ENCODE measurements around the gene SLC2A3.
"Not testable (repeated sequence)": the region's sequence is repeated elsewhere in the genome, so short reads cannot be mapped to it uniquely, and the experiment has no call there.

Gene SLC2A3

GRCh38 chr12:7910106-7910505 lies 25.9 kb downstream of the SLC2A3 start:
- H3K18ac ChIP-seq (ENCODE audit: low read length); H4K91ac ChIP-seq (ENCODE audit: low read depth, low read length); DNase-seq; H3K79me1 ChIP-seq (ENCODE audit: low read length); H2BK12ac ChIP-seq (ENCODE audit: low read length); H3K27me3 ChIP-seq (ENCODE audit: insufficient read depth, low read length); H2BK120ac ChIP-seq (ENCODE audit: insufficient read depth, low read length, poor library complexity); H3K4me3 ChIP-seq (ENCODE audit: low read depth, low read length); H3K14ac ChIP-seq (ENCODE audit: low read length); H3K4me1 ChIP-seq (ENCODE audit: control insufficient read depth in 1 of 2, insufficient read depth in 2 of 2, low read length in 2 of 2); H2BK5ac ChIP-seq (ENCODE audit: low read depth, low read length, poor library complexity); H3K79me2 ChIP-seq (ENCODE audit: control insufficient read depth, insufficient read depth, low read length, poor library complexity); H2AK5ac ChIP-seq (ENCODE audit: low read length); H3K4ac ChIP-seq (ENCODE audit: low read depth, low read length); H3K23ac ChIP-seq (ENCODE audit: low read length); H3K27ac ChIP-seq (ENCODE audit: low read depth, low read length); H4K12ac ChIP-seq (ENCODE audit: low read depth, low read length); H3K9me3 ChIP-seq (ENCODE audit: insufficient read depth, low read depth, low read length); H3K4me2 ChIP-seq (ENCODE audit: low read length); H3K36me3 ChIP-seq (ENCODE audit: control insufficient read depth in 1 of 2, insufficient read depth in 2 of 2, low read length in 2 of 2); H3K9ac ChIP-seq (ENCODE audit: low read length); H4K8ac ChIP-seq (ENCODE audit: low read depth, low read length); H2AFZ ChIP-seq (ENCODE audit: insufficient read depth, low read length, poor library complexity): not testable (repeated sequence)
- WGBS (ENCODE audit: extremely low coverage, insufficient coverage, insufficient read length): no CpG with 5 or more reads among the region's 7 CpGs

GRCh38 chr12:7907009-7907408 lies 29.0 kb downstream of the SLC2A3 start:
- H2BK12ac ChIP-seq (ENCODE audit: low read length): no peak overlapping the region
- no peaks in the 10 kb centered on the region for H3K79me2 ChIP-seq (ENCODE audit: control insufficient read depth, insufficient read depth, low read length, poor library complexity)
- no peak overlapping the region for H3K4me2 ChIP-seq (ENCODE audit: low read length)
- H3K4me1 ChIP-seq (ENCODE audit: control insufficient read depth in 1 of 2, insufficient read depth in 2 of 2, low read length in 2 of 2): no peaks in the 10 kb centered on the region
- H3K23ac ChIP-seq (ENCODE audit: low read length): no peak overlapping the region
- peak; percentile 33 to 52 for DNase-seq
- peak overlapping the region; percentile 37 for H3K27ac ChIP-seq (ENCODE audit: low read depth, low read length)
- no peak overlapping the region for H2AFZ ChIP-seq (ENCODE audit: insufficient read depth, low read length, poor library complexity)
- H3K4ac ChIP-seq (ENCODE audit: low read depth, low read length): no peak overlapping the region
- no CpG with 5 or more reads among the region's 3 CpGs for WGBS (ENCODE audit: extremely low coverage, insufficient coverage, insufficient read length)
- peak overlapping the region; percentile 20 for H4K91ac ChIP-seq (ENCODE audit: low read depth, low read length)
- no peaks in the 10 kb centered on the region for H3K9me3 ChIP-seq (ENCODE audit: insufficient read depth, low read depth, low read length)
- H3K36me3 ChIP-seq (ENCODE audit: control insufficient read depth in 1 of 2, insufficient read depth in 2 of 2, low read length in 2 of 2): no peaks in the 10 kb centered on the region
- H2AK5ac ChIP-seq (ENCODE audit: low read length): no peak overlapping the region
- no peak overlapping the region for H2BK5ac ChIP-seq (ENCODE audit: low read depth, low read length, poor library complexity)
- no peaks in the 10 kb centered on the region for H3K27me3 ChIP-seq (ENCODE audit: insufficient read depth, low read length)
- H3K14ac ChIP-seq (ENCODE audit: low read length): no peak overlapping the region
- H3K4me3 ChIP-seq (ENCODE audit: low read depth, low read length): no peak overlapping the region
- H4K12ac ChIP-seq (ENCODE audit: low read depth, low read length): no peak overlapping the region
- H4K8ac ChIP-seq (ENCODE audit: low read depth, low read length): no peak overlapping the region
- H3K9ac ChIP-seq (ENCODE audit: low read length): no peak overlapping the region
- H3K79me1 ChIP-seq (ENCODE audit: low read length): peaks cover 1% of the 10 kb centered on the region
- H3K18ac ChIP-seq (ENCODE audit: low read length): no peak overlapping the region
- no peak overlapping the region for H2BK120ac ChIP-seq (ENCODE audit: insufficient read depth, low read length, poor library complexity)

DNA sequence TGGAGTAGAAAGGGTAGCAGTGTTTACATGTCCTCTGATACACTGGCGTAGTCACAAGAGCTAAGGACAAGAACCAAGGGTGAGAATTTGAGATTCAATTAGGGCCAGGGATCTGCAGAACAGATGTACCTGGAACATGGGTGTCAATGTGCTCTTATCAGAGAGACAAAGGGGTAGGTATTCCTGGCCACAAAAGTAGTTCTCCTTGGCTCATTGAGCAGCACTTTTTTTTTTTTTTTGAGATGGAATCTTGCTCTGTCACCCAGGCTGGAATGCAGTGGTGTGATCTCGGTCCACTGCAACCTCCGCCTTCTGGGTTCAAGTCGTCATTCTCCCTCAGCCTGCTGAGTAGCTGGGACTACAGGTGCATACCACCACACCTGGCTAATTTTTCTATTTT lies 29.7 kb downstream of the SLC2A3 start:
- H2AK5ac ChIP-seq (ENCODE audit: low read length); H4K12ac ChIP-seq (ENCODE audit: low read depth, low read length); H2BK5ac ChIP-seq (ENCODE audit: low read depth, low read length, poor library complexity); H2BK12ac ChIP-seq (ENCODE audit: low read length); H3K4me2 ChIP-seq (ENCODE audit: low read length); H2BK120ac ChIP-seq (ENCODE audit: insufficient read depth, low read length, poor library complexity); H2AFZ ChIP-seq (ENCODE audit: insufficient read depth, low read length, poor library complexity); H4K8ac ChIP-seq (ENCODE audit: low read depth, low read length); H3K4me1 ChIP-seq (ENCODE audit: control insufficient read depth in 1 of 2, insufficient read depth in 2 of 2, low read length in 2 of 2); H3K14ac ChIP-seq (ENCODE audit: low read length); H3K27me3 ChIP-seq (ENCODE audit: insufficient read depth, low read length); H3K36me3 ChIP-seq (ENCODE audit: control insufficient read depth in 1 of 2, insufficient read depth in 2 of 2, low read length in 2 of 2); H3K23ac ChIP-seq (ENCODE audit: low read length); H3K9me3 ChIP-seq (ENCODE audit: insufficient read depth, low read depth, low read length); H3K4me3 ChIP-seq (ENCODE audit: low read depth, low read length); H3K9ac ChIP-seq (ENCODE audit: low read length); H3K18ac ChIP-seq (ENCODE audit: low read length); H3K79me2 ChIP-seq (ENCODE audit: control insufficient read depth, insufficient read depth, low read length, poor library complexity); H3K4ac ChIP-seq (ENCODE audit: low read depth, low read length); H3K79me1 ChIP-seq (ENCODE audit: low read length): not testable (repeated sequence)
- peak; percentile 37 to 74 for DNase-seq
- WGBS (ENCODE audit: extremely low coverage, insufficient coverage, insufficient read length): no CpG with 5 or more reads among the region's 4 CpGs
- peak overlapping the region; percentile 37 for H3K27ac ChIP-seq (ENCODE audit: low read depth, low read length)
- H4K91ac ChIP-seq (ENCODE audit: low read depth, low read length): peak overlapping the region; percentile 20

GRCh38 chr12:7905600-7906125 lies 30.3 kb downstream of the SLC2A3 start:
- not testable (repeated sequence) for H2AFZ ChIP-seq (ENCODE audit: insufficient read depth, low read length, poor library complexity); H3K18ac ChIP-seq (ENCODE audit: low read length); H3K23ac ChIP-seq (ENCODE audit: low read length); H2BK12ac ChIP-seq (ENCODE audit: low read length); H3K4me2 ChIP-seq (ENCODE audit: low read length); H3K27ac ChIP-seq (ENCODE audit: low read depth, low read length); H3K9ac ChIP-seq (ENCODE audit: low read length); H3K4ac ChIP-seq (ENCODE audit: low read depth, low read length); H3K9me3 ChIP-seq (ENCODE audit: insufficient read depth, low read depth, low read length); H3K36me3 ChIP-seq (ENCODE audit: control insufficient read depth in 1 of 2, insufficient read depth in 2 of 2, low read length in 2 of 2); H3K79me2 ChIP-seq (ENCODE audit: control insufficient read depth, insufficient read depth, low read length, poor library complexity); H3K14ac ChIP-seq (ENCODE audit: low read length); H4K91ac ChIP-seq (ENCODE audit: low read depth, low read length); H4K8ac ChIP-seq (ENCODE audit: low read depth, low read length); H3K4me1 ChIP-seq (ENCODE audit: control insufficient read depth in 1 of 2, insufficient read depth in 2 of 2, low read length in 2 of 2); H2BK5ac ChIP-seq (ENCODE audit: low read depth, low read length, poor library complexity); H2AK5ac ChIP-seq (ENCODE audit: low read length); H4K12ac ChIP-seq (ENCODE audit: low read depth, low read length); H3K27me3 ChIP-seq (ENCODE audit: insufficient read depth, low read length); H2BK120ac ChIP-seq (ENCODE audit: insufficient read depth, low read length, poor library complexity); DNase-seq; H3K79me1 ChIP-seq (ENCODE audit: low read length); H3K4me3 ChIP-seq (ENCODE audit: low read depth, low read length)
- no CpG with 5 or more reads among the region's 5 CpGs for WGBS (ENCODE audit: extremely low coverage, insufficient coverage, insufficient read length)
